Stimulated activated CD8-positive, alpha-beta memory T cell treated with anti-CD3 and anti-CD28 coated beads, Interleukin-4, amount 100 ng/mL, for 24 hours (primary cell): ENCODE data around the gene SUSD2.
"Not testable (repeated sequence)": the region's sequence is repeated elsewhere in the genome, so short reads cannot be mapped to it uniquely, and the experiment has no call there.

ENCODE experiments used
- DNase-seq: peaks from one replicate; pipeline ENCODE4 v3.0.0-alpha.2; 2020; ENCODE audit warnings: low read depth

The SUSD2 gene

DNA sequence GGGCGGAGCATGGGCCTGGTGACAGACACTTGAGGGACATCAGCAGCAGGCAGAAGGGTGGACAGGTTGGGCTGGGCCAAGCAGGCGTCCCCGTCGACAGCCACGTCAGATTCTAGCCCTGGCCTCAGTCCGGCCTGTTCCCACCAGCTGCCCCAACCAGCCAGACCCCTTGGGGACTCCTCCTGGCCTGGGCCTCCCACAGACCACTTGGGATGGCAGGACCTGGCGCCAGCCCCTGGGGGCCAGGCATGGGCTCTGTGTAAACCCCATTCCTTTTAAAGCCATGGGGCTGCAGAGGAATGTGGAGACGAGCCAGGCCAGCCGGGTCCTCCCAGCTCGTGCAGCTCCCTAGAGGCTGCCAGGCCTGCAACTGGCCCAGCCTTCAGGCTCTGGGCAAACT lies 4.7 kb upstream of the SUSD2 start:
- no peak for DNase-seq

DNA sequence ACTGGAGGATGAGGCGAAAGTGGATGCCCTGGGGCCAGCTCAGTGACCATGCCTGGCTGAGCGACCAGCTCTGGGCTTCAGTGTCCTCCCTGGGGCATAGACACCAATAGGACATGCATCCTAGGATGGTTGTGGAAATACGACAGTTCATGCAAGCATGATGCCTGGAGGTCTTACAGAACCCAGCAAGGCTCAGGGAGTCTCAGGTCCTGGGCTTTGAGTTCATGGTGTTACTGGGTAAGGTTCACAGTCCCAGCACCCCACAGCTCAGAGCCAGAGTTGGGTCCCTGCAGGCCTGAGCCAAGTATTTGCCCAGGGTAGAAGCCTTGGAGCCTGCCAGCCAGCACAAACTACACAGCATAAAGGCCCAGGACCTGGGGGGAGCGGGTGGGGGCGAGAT lies 4.2 kb upstream of the SUSD2 start:
- DNase-seq: no peak

DNA sequence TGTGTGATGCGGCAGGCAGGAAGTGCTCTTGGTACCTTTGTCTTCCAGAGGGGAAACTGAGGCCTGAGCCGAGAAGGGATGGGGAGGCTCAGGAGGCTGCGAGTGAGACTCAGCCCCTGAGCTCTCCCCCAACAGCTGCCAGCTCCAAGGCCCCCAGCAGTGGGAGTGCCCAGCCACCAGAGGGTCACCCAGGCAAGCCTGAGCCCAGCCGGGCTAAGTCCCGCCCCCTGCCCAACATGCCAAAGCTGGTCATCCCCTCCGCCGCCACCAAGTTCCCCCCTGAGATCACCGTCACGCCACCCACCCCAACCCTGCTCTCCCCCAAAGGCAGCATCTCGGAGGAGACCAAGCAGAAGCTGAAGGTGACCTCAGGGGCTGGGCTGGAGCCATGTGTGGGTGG lies 3.8 kb upstream of the SUSD2 start:
- DNase-seq: no peak

DNA sequence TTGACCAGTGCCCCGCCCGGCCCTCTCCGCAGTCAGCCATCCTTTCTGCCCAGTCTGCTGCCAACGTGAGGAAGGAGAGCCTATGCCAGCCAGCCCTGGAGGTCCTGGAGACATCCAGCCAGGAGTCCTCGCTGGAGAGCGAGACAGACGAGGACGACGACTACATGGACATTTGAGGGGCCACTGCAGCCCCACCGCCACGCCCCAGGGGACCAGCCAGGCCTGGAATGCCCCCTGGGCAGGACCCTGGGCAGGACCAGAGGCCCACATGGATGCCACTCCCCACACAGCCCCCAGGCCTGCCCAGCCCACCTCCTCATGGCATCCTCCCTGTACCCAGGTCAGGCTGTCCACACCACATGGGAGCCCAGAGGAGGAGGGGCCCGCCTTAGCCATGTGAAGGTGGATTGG lies 3.3 kb upstream of the SUSD2 start:
- no peak for DNase-seq

DNA sequence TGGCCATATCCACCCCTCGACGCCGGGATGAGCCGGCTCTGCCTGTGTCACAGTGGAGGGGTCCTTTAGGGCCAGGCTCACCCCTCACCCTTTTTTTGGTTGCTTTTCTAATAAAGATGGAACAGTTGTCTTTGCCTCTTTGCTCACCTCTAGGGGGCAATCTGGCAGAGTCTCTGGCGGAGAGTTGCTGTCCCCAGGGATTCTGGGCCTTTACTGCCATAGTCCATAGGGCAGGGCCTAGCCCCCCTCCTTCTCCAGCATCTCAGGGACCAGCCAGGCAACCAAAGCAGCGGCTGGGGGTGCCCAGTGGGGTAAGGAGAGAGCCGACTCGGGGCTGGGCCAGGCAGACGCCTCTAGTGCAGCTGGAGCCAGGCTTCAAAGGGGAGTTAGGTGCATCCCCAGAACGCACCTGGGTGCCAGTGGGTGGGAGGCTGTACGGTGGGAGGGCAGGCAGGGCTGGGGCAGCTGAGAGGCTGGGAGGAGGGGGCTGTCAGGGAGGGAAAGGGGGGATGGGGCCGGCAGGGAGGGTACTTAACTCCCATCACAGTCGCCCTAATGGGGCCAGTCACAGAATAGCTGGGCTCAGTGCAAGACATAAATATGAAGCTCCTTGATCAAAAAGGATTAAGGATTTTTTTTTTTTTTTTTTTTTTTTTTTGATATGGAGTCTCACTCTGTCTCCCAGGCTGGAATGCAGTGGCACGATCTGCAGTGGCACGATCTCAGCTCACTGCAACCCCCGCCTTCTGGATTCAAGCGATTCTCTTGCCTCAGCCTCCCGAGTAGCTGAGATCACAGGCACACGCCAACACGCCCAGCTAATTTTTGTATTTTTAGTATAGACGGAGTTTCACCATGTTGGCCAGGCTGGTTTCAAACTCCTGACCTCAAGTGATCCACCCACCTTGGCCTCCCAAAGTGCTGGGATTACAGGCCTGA lies 2.5 kb upstream of the SUSD2 start:
- DNase-seq: no peak

DNA sequence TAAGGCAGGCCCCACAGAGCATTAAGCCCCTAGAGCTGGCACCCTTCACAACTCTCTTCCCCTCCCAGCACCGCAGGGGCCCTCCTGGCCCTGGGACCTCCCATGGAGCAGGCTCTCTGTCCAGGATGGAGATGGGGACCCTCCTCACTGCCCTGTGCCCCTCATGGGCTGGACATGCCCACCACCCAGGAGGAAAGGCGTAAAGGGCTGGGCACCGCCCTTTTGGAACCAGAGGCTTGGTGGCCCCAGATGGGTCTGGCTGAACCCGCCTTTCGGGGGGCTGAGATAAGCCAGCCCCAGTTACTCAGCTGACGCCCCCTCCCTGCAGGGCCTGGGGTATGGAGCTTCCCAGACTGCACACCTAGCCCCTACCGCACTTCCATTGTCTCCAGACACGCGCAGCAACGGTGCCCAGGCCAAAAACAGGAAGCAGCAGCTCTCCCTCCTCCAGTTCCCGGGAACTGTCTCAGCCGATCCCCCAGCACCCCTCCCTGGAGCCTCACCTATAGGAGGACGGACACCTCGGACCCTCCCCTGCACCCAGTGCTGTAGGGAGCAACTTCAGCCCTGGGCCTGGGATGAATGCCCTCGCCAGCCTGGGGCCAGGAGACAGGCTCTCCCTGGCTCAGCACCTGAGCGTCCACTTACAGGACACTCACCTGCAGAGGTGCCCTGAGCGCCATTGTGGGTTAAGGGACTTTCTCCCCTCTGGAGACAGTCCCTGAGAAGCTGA lies 1.6 kb upstream of the SUSD2 start:
- DNase-seq: no peak

DNA sequence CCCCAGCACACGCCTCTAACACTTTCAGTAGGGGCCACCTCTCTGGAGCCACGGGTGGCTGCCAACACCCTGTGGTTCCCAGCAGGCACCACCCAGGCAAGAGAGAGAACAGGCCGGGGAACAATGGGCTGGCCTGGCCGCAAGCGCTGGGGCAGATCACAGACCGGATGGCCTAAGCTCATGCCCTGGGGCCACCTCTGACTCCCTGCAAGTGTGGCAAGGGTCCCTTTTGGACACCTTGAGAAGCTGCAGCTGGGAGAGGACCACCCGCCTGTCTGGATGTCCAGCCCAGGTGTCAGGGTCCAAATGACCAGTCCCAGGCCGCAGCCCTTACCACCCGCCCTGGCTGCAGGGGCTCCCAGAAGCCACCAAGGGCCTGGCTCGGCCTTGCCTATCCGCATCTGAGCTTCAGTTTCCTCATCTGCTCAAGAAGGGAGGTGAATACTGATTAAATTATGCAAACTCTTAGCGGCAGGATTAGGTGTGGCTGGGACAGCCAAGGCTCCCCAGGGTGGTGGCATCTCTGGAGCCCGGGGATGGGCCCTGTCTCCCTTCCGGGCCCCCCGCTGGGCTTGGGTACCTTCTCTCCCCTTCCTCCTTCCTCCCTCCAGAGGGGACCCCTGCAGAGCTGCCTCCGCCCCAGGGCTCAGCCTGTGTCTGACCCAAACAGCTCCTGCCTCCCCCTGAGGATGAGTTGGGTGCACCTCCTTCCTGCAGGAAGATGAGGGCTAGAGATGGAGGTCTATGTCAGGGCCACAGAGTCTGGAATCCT lies 785 bp upstream of the SUSD2 start:
- DNase-seq: no peak

DNA sequence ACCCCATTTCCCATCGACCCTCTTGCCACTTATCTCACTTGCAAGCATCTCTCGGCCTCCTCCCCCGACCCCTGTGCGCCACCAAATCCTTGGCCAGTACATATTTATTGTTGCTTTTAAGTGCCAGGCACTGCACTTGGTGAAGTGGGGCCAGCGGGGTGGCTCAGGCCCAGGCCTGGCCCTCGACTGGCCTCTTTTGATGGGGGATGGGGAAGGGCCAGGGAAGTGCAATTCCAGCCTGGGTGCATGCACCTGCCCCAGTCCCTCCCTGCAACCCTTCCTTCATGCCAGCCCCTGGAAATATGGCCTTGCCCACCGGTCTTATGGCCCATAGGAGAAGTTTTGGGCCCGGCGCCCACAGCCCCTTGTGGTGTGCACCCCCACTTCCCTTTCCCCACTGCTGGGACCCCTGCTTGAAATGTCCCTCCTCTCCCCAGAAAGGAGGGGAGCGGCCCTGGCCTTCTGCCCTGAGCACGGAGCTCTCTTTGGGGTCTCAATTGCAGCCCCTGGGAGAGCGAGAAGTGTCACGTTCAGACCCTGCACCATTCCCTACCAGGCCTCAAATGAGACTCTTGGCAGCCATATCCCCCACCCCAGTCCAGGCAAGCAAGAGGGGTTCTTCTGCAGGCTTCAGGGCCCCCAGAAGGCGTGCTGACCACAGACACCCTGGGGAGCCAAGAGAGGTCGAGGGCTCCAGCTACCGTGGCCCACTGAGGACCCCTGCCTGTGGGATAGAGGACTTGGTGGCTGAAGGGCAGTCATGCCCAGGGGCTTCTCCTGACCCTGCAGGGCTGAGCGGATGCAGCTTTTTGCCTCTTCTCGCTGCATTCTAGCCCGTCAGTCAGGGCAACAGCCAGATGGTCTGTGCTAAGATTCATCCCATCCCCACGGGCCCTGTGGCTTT lies 961 bp downstream of the SUSD2 start:
- DNase-seq: no peak

DNA sequence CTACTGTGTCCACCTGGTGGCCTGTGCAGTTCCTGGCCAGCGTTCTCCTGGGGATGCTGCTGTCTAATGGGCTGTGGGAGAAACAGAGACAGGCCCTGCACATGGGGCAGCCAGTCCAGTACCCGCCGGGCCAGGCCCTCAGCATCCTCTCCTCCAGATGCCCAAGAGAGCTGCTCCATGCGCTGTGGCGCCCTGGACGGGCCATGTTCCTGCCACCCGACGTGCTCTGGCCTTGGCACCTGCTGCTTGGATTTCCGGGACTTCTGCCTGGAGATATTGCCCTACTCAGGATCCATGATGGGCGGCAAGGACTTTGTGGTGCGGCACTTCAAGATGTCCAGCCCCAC lies 1.6 kb downstream of the SUSD2 start:
- not testable (repeated sequence) for DNase-seq

DNA sequence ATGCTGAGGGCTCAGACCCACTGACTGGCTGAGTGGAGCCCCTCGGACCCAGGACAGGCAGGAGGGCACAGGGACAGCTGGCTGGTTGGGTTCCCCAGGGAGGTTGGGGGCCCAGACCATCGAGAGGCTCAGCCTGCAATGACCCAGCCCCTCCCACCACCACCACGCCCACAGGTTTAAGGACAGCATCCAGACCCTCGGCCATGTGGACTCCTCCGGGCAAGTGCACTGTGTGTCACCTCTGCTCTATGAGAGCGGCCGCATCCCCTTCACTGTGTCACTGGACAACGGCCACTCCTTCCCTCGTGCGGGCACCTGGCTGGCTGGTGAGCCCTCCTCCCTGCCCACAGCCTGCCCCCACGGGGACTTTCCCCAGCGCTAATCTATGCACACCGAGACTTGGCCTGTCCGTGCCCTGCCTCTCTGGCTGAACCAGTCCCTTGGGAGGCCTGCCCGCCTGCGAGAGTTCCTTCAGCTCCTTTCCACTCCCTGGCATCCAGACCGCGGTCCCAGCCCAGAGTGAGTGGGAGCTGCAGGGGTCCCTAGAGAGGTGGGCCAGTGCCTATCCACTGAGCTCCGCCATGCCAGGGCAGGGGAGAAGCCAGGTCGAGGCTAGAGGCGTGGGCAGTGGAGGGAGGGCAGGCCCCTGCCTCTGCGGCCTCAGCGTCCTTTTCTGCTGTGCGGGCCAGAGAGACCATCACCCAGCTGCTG lies 2.2 kb downstream of the SUSD2 start:
- no peak for DNase-seq

DNA sequence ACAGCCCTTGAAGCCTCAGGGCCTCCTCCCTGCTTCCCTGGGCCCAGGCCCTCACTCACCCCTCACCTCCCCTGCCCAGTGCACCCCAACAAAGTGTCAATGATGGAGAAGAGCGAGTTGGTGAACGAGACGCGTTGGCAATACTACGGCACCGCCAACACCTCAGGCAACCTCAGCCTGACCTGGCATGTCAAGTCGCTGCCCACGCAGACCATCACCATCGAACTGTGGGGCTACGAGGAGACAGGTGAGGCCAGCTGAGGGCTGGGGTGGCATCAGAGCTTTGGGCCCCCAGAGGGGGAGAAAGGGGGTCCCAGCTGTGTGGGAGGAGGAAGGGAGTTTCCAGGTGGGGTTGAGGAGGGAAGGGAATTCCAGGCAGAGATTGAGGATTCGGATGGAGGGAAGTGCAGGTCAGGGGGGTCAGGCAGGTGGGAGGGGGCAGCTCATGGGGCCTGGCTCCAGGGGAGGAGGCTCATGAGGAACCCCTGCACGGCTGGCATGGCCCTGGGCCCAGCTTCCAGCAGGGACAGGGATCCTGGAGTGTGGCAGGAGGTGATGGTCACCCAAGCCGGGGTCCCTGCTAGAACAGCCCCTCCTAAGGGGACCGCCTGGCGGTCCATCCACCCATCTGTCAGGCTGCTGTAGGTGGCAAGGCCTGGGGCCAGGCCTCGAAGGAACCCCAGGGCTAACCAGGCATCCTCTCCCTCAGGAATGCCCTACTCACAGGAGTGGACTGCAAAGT lies 2.9 kb downstream of the SUSD2 start:
- DNase-seq: no peak

DNA sequence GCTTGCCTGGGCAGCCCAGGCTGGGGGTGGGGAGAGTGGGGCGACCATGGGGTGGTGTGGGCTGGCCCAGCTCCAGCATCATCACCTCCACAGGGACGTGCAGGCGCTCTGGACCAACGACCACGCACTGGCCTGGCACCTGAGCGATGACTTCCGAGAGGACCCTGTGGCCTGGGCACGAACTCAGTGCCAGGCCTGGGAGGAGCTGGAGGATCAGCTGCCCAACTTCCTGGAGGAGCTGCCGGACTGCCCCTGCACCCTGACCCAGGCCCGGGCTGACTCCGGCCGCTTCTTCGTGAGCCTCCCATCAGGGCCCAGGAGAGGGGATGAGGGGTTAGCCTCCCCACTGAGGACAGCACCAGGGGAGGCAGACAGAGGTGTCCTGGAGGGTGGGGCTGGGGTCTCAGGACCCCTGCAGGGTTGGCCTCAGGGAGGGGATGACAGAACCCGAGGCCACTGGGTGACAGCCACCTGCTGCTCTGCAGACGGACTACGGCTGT lies 3.8 kb downstream of the SUSD2 start:
- DNase-seq: no peak

DNA sequence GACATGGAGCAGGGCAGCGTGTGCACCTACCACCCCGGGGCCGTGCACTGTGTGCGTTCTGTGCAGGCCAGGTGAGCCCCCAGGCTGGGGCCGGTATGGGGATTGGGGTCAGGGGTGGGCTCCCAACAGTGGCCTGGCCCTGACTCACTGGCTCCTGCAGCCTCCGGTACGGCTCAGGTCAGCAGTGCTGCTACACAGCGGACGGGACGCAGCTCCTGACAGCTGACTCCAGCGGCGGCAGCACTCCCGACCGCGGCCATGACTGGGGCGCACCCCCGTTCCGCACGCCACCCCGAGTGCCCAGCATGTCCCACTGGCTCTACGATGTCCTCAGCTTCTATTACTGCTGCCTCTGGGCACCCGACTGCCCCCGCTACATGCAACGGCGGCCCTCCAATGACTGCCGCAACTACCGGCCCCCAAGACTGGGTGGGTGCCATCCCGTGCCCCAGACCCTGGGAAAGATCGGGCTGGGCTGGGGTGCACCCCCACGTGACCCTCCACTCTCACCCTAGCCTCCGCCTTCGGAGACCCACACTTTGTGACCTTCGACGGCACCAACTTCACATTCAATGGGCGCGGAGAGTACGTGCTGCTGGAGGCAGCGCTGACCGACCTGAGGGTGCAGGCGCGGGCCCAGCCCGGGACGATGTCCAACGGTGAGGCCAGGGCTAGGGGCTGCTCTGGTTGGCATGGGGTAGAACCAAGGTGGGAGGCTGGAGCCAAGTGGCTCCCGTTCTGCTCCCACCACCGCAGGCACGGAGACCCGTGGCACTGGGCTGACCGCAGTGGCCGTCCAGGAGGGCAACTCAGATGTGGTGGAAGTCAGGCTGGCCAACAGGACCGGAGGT lies 4.4 kb downstream of the SUSD2 start:
- no peak for DNase-seq

DNA sequence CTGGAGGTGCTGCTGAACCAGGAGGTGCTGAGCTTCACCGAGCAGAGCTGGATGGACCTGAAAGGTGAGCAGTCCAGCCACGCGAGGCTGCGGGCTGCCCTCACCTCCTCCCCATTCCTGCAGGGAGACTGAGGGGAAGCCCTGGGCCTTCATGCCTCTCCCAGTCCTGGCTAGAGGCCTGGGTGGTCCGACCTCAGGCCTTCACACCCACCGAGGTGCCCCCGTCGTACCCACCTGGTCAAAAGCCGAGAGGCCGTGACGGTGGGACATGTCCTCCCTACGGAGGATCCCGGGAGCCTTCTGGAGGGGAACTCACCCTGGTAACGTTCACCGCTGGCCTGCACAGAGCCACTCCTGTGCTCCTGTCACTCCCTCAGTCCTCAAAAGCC lies 5.1 kb downstream of the SUSD2 start:
- no peak for DNase-seq

DNA sequence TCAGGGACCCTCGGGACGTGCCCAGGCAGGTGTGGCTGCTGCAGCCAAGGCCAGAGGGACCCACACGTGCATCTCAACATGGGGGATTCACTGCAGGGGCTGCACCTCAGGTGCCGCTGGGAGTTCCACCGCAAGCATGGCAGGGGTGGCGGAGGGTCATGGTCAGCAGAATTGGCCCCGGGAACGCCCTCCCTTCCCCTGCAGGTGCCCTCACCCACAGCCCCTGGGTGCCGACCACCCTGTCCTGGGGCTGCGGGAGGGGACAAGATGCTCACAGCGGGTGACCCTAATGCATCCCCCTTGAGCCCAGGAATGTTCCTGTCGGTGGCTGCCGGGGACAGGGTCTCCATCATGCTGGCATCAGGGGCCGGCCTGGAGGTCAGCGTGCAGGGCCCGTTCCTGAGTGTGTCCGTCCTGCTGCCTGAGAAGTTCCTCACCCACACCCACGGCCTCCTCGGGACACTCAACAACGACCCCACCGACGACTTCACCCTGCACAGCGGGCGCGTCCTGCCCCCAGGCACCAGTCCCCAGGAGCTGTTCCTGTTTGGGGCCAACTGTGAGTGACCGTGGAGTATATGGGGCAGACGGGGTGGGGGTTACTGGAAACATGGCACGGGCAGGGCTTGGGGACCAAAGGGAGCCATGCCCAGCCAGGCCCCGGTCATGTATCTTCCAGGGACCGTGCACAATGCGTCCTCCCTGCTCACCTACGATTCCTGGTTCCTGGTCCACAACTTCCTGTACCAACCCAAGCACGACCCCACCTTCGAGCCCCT lies 5.8 kb downstream of the SUSD2 start:
- DNase-seq: no peak

DNA sequence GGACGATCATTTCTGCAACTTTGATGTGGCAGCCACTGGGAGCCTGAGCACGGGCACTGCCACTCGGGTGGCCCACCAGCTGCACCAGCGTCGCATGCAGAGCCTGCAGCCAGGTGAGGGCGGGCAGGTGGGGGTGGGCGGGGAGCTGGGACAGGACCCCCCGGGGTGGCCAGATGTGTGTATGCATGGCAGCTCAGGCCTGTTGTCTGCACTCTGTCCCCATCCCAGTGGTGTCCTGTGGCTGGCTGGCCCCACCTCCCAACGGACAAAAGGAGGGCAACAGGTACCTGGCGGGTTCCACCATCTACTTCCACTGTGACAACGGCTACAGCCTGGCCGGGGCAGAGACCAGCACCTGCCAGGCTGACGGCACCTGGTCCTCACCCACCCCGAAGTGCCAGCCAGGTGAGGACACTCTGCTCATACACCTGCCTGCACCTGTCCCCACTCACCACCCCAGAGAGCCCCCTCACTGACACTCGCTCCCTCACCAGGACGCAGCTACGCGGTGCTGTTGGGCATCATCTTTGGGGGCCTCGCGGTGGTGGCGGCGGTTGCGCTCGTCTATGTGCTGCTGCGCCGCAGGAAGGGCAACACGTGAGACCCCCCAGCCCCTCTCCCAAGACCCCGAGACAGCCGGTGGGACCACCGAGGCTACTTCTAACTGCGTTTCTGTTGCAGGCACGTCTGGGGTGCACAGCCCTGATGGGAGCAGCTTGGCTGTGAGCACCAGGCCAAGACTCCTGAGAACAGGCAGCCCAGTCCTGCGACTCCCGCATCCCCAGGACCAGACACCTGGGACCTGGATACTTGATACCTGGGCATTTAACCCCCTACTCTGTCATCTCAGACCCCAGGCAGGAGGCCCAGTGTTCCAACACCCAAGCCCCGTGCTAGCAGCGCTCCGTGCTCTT lies 6.7 kb downstream of the SUSD2 start:
- DNase-seq: no peak

DNA sequence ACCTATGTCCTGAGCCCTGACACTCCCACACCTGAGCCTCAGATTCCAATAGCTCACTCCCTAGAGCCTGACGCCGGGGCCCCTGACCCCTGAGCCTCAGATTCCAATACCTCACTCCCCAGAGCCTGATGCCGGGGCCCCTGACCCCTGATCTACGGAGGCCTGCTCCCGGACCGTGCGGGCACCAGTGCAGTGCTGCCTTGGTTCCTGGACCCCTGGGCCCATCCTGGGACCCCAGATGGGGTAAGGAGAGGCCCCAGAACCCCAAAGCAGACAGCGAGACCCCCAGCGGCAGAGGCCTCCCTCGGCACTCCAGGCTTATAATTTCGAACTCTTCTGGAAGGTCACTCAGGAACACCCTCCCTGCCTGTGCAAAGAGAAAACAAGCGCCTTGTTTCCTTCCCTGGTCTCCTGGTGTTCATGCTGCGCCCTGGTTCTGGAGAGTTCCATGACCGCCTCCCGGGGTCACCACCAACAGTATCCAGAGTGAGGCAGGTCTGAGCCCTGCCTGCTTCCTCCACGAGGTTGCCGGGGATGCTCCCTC lies 7.5 kb downstream of the SUSD2 start:
- no peak for DNase-seq
